Measurements from ENCODE around the gene RAB37. TPM values are rescaled to one million over a fixed set of nuclear protein-coding genes. Genes with fewer than 3 reads are reported as not detected.

RAB37 gene, protein sequence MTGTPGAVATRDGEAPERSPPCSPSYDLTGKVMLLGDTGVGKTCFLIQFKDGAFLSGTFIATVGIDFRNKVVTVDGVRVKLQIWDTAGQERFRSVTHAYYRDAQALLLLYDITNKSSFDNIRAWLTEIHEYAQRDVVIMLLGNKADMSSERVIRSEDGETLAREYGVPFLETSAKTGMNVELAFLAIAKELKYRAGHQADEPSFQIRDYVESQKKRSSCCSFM
- 1 to 10 TPM in 3 of 4 donors, under 1 TPM in 1; under 0.01 to 5.0 (median 1.7) TPM for total RNA-seq

DNA sequence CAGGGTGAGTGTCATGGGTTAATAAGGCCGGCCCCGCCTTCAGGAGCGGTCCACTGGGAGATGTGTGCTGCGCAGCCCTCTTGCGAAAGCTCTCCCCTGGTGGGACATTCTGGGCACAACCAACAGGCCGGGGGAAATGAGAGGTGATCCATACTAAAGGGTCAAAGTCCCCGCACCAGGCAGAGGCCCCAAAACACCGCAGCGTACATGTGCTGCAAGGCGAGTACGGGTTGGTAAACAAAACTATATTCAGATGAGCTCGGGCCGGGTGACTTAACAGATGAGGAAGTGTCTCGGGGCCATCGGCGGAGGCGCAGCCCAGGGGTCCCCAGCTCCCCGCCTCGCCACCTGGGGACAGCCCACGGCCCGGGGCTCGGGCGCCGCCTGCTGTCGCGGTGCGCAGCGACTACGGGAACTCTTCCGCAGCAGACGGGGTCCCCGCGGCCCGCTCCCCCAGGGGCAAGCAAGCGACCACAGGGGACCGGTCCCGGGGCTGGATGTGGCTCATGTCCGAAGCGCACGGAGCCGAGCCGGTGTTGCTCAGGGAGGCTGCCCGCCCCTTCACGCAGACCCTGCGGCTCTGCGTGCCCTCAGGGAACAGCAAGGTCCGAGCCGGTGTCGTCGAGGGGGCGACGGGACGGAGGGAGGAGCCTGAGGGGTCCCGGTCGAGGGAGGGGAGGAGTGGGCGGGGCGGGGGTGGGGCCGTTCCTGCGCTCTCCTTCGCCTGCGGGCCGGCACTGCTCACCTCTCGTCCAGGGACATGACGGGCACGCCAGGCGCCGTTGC lies at the start of gene RAB37:
TSS of gene RAB37 (plus strand) at position 744 of the 786 bp plus-strand sequence. CDS start at position 761, 17 bp downstream.
- Histone ChIP-seq H3K9me3 (no peaks in the 10 kb centered on the region), H3K27me3 (peaks cover 0 to 22% of the 10 kb centered on the region in 2 donors), H3K4me3 (no peak within 1 kb of the TSS), H3K4me1 (peaks cover 0 to 13% of the 10 kb centered on the region in 2 donors), H3K36me3 (no peaks in the 10 kb centered on the region), H3K27ac (no peak within 1 kb of the TSS)
- TF ChIP-seq POLR2A (IDR thresholded peaks at IDR 0.05), result no peak
- TF ChIP-seq, protein P1, sequence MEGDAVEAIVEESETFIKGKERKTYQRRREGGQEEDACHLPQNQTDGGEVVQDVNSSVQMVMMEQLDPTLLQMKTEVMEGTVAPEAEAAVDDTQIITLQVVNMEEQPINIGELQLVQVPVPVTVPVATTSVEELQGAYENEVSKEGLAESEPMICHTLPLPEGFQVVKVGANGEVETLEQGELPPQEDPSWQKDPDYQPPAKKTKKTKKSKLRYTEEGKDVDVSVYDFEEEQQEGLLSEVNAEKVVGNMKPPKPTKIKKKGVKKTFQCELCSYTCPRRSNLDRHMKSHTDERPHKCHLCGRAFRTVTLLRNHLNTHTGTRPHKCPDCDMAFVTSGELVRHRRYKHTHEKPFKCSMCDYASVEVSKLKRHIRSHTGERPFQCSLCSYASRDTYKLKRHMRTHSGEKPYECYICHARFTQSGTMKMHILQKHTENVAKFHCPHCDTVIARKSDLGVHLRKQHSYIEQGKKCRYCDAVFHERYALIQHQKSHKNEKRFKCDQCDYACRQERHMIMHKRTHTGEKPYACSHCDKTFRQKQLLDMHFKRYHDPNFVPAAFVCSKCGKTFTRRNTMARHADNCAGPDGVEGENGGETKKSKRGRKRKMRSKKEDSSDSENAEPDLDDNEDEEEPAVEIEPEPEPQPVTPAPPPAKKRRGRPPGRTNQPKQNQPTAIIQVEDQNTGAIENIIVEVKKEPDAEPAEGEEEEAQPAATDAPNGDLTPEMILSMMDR (IDR thresholded peaks at IDR 0.05), result peak in 1 of 4 experiments; percentile 33
- DNase-seq, result no peak
- intact Hi-C loops (cut with DNase I; ENCODE audit: low total_unique reads), result no loop called here

DNA sequence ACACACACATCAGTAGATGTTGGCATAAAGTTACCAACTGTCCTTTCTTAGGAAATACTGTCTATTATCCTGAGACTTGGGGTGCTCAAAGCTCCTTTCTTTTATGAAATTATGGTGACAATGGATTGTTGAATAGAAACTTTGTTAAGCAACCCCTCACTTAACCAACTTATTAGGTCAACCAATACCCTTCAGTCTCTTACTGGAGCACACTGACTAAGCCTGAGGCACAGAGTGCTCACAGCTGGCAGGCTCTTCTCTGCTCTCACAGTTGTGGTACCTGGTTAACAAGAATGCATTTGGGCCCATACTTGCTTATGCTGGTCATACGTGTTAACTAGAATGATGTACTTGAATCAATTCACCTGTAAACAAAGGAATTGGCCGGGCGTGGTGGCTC lies 49.2 kb upstream of the RAB37 start:
- intact Hi-C loops (cut with DNase I; ENCODE audit: low total_unique reads), result no loop called here
- Histone ChIP-seq H3K36me3 (no peaks in the 10 kb centered on the region), H3K4me1 (no peaks in the 10 kb centered on the region), H3K27ac (no peak overlapping the region), H3K27me3 (no peaks in the 10 kb centered on the region), H3K9me3 (no peaks in the 10 kb centered on the region), H3K4me3 (no peak overlapping the region)
- TF ChIP-seq POLR2A (IDR thresholded peaks at IDR 0.05), result no peak
- TF ChIP-seq, protein P1 (IDR thresholded peaks at IDR 0.05), result no peak
- DNase-seq, result no peak

DNA sequence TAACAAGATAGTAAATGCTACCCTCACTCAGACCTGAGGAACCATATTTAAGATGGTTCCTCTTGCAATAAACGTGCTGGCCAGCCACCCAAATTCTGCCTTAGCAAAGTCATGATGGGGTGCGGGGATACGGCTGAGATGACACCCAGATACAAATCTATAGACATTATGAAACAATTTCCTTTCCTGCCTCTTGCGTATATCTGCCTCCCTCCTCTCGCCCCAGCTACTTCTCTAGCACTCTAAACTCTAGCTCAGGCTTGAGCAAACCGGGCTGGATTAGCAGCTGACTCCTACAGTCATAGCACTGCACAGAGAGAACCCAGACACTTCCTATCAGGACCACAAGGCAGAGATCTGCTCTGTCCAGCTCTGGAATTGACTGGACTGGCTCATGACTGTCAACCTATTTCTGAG lies 46.6 kb upstream of the RAB37 start:
- no peak for DNase-seq
- H3K27ac ChIP-seq, result no peak overlapping the region
- H3K9me3 ChIP-seq, result no peaks in the 10 kb centered on the region
- intact Hi-C loops (cut with DNase I; ENCODE audit: low total_unique reads), result no loop called here
- TF ChIP-seq POLR2A (IDR thresholded peaks at IDR 0.05), result no peak
- TF ChIP-seq, protein P1 (IDR thresholded peaks at IDR 0.05), result no peak
- no peaks in the 10 kb centered on the region for H3K4me1 ChIP-seq
- H3K36me3 ChIP-seq, result no peaks in the 10 kb centered on the region
- no peaks in the 10 kb centered on the region for H3K27me3 ChIP-seq
- H3K4me3 ChIP-seq, result no peak overlapping the region

DNA sequence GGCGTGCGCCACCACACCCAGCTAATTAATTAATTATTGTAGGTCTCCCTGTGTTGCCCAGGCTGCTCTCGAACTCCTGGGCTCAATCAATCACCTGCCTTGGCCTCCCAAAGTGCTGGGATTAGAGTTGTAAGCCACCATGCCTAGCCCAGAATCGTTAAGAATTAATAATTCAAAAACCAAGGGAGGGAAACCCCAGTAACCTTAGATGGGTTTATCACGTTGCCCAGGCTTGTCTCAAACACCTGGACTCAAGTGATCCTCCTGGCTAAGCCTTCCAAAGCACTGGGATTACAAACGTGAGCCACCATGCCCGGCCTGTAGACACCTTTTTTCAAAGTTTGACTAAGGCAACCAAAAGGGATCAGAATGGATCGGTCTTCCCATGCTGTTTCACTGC lies 45.9 kb upstream of the RAB37 start:
- Histone ChIP-seq H3K27me3 (no peaks in the 10 kb centered on the region), H3K9me3 (no peaks in the 10 kb centered on the region), H3K4me1 (no peaks in the 10 kb centered on the region), H3K4me3 (no peak overlapping the region), H3K27ac (no peak overlapping the region), H3K36me3 (no peaks in the 10 kb centered on the region)
- intact Hi-C loops (cut with DNase I; ENCODE audit: low total_unique reads), result no loop called here
- no peak for DNase-seq
- TF ChIP-seq POLR2A (IDR thresholded peaks at IDR 0.05), result no peak
- TF ChIP-seq, protein P1 (IDR thresholded peaks at IDR 0.05), result no peak

DNA sequence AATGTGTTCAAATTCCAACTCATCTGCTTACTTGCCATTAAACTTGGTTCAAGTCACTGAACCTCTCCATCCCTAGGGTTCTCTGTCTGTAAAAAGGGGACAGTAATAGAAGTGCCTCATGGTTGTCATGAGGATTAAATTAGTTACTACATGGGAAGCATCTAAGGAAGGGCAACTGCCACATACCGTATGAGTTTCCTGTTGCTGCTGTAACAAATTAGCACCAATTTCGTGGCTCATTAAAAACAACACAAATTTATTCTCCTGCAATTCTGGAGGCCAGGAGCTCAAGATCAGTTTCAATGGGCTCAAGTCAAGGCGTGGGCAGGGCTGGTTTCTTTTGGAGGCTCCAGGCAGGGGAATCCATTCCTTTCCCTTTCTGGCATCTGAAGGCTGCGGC lies 43.0 kb upstream of the RAB37 start:
- H3K27ac ChIP-seq, result no peak overlapping the region
- TF ChIP-seq POLR2A (IDR thresholded peaks at IDR 0.05), result no peak
- TF ChIP-seq, protein P1 (IDR thresholded peaks at IDR 0.05), result no peak
- intact Hi-C loops (cut with DNase I; ENCODE audit: low total_unique reads), result no loop called here

More for the DNA sequence above, 43.0 kb upstream of the RAB37 start:
- Histone ChIP-seq H3K4me1 (no peaks in the 10 kb centered on the region), H3K36me3 (no peaks in the 10 kb centered on the region), H3K9me3 (no peaks in the 10 kb centered on the region), H3K27me3 (no peaks in the 10 kb centered on the region), H3K4me3 (no peak overlapping the region)
- DNase-seq, result no peak
